ACC112 (cell line): ENCODE data around the gene MTHFD1.

Source experiments
- H2AFZ ChIP-seq: fragments of 200-600 bp; sonication (generic); one replicate; pipeline ENCODE4 v1.6.0; 2017; ENCODE audit warnings: antibody characterized with exemption, low read length; ENCODE audit not compliant: unreplicated experiment
- H3K27ac ChIP-seq: fragments of 200-600 bp; sonication (generic); 2 replicates; pipeline ENCODE4 v1.5.1; 2014; ENCODE audit warnings: low read depth, mild to moderate bottlenecking, antibody characterized with exemption, low read length, moderate library complexity
- H3K27me3 ChIP-seq: fragments of 200-600 bp; sonication (generic); 2 replicates; pipeline ENCODE4 v1.6.1; 2014; ENCODE audit warnings: mild to moderate bottlenecking, antibody characterized with exemption, low read length, moderate library complexity, mixed read lengths; ENCODE audit not compliant: insufficient read depth
- H3K36me3 ChIP-seq: fragments of 200-600 bp; sonication (generic); 2 replicates; pipeline ENCODE4 v1.6.1; 2016; ENCODE audit warnings: mild to moderate bottlenecking, antibody characterized with exemption, low read length, moderate library complexity, mixed read lengths; ENCODE audit not compliant: insufficient read depth
- H3K4me1 ChIP-seq: fragments of 200-600 bp; sonication (generic); one replicate; pipeline ENCODE4 v1.6.1; 2016; ENCODE audit warnings: low read length, mixed read lengths; ENCODE audit not compliant: insufficient read depth, unreplicated experiment, control insufficient read depth
- H3K4me3 ChIP-seq: fragments of 200-600 bp; sonication (generic); 2 replicates; pipeline ENCODE4 v1.5.1; 2014; ENCODE audit warnings: mild to moderate bottlenecking, low read depth, low read length
- H3K79me2 ChIP-seq: fragments of 200-600 bp; sonication (generic); one replicate; pipeline ENCODE4 v1.6.0; 2016; ENCODE audit warnings: low read length; ENCODE audit not compliant: control insufficient read depth, unreplicated experiment, insufficient read depth

The MTHFD1 gene

GRCh38 chr14:64407329-64407728, 19.2 kb downstream of the MTHFD1 start:
- no peak overlapping the region for H3K27ac ChIP-seq
- peaks cover 29% of the 10 kb centered on the region for H3K79me2 ChIP-seq
- H3K4me1 ChIP-seq = peaks cover 15% of the 10 kb centered on the region
- no peaks in the 10 kb centered on the region for H3K27me3 ChIP-seq
- no peak overlapping the region for H2AFZ ChIP-seq
- H3K4me3 ChIP-seq = no peak overlapping the region
- H3K36me3 ChIP-seq = peaks cover 14% of the 10 kb centered on the region

- peaks cover 20% of the 10 kb centered on the region for H3K79me2 ChIP-seq
- H3K27me3 ChIP-seq = no peaks in the 10 kb centered on the region
- no peak overlapping the region for H3K4me3 ChIP-seq
- H3K27ac ChIP-seq = peak overlapping the region; percentile 48; the same call in 1 of the 2 replicates
- peaks cover 15% of the 10 kb centered on the region for H3K4me1 ChIP-seq
- H2AFZ ChIP-seq = no peak overlapping the region
- H3K36me3 ChIP-seq = peaks cover 14% of the 10 kb centered on the region
Measured at GRCh38 chr14:64409126-64409920, 21.2 kb downstream of the MTHFD1 start.

- H3K36me3 ChIP-seq = peaks cover 8% of the 10 kb centered on the region; the same call in 1 of the 2 replicates
- H3K4me3 ChIP-seq = no peak overlapping the region
- H3K79me2 ChIP-seq = peaks cover 13% of the 10 kb centered on the region
- H3K27ac ChIP-seq = peak overlapping the region; percentile 48; the same call in 1 of the 2 replicates
- H2AFZ ChIP-seq = no peak overlapping the region
- no peaks in the 10 kb centered on the region for H3K27me3 ChIP-seq
- peaks cover 15% of the 10 kb centered on the region for H3K4me1 ChIP-seq
Measured at GRCh38 chr14:64410084-64410774, 22.1 kb downstream of the MTHFD1 start.

- peaks cover 10% of the 10 kb centered on the region; the same call in 1 of the 2 replicates for H3K36me3 ChIP-seq
- H3K27me3 ChIP-seq = no peaks in the 10 kb centered on the region
- H2AFZ ChIP-seq = no peak overlapping the region
Measured at GRCh38 chr14:64411001-64411400, 22.8 kb downstream of the MTHFD1 start.

DNA sequence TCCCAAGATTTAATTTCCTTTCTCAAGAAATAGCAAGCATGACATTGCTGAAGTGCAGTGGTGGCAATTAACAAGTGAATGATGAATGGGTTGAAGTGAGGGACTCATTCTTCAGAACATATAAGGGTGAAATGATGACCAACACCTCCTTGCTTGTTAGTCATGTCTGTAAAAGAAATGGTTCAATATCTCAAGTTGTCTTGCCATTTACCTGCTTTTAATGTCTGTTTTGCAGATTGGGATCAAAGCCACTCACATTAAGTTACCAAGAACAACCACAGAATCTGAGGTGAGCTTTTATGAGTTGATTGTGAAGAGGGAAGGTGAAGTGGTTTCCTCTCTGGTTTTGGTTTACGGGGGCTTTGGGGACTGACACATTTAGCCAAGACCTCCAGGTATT, 24.1 kb downstream of the MTHFD1 start:
- Histone ChIP-seq H3K36me3 (peaks cover 10% of the 10 kb centered on the region; the same call in 1 of the 2 replicates), H3K79me2 (peaks cover 5% of the 10 kb centered on the region), H3K4me3 (no peak overlapping the region), H2AFZ (no peak overlapping the region), H3K27me3 (no peaks in the 10 kb centered on the region), H3K4me1 (peaks cover 25% of the 10 kb centered on the region), H3K27ac (no peak overlapping the region)

More at GRCh38 chr14:64411001-64411400, 22.8 kb downstream of the MTHFD1 start:
- Histone ChIP-seq H3K4me3 (no peak overlapping the region), H3K27ac (no peak overlapping the region), H3K4me1 (peaks cover 15% of the 10 kb centered on the region), H3K79me2 (peaks cover 8% of the 10 kb centered on the region)

GRCh38 chr14:64416348-64416932, 28.3 kb downstream of the MTHFD1 start:
- peaks cover 27% of the 10 kb centered on the region for H3K4me1 ChIP-seq
- peaks cover 26% of the 10 kb centered on the region; the same call in 1 of the 2 replicates for H3K36me3 ChIP-seq
- H3K27me3 ChIP-seq = no peaks in the 10 kb centered on the region
- H3K79me2 ChIP-seq = no peaks in the 10 kb centered on the region
- H3K27ac ChIP-seq = peak overlapping the region; percentile 46; the same call in 1 of the 2 replicates
- no peak overlapping the region for H2AFZ ChIP-seq
- H3K4me3 ChIP-seq = no peak overlapping the region

GRCh38 chr14:64417055-64417770, 29.1 kb downstream of the MTHFD1 start:
- Histone ChIP-seq H3K27me3 (no peaks in the 10 kb centered on the region), H3K4me3 (no peak overlapping the region), H3K79me2 (no peaks in the 10 kb centered on the region), H3K36me3 (peaks cover 29% of the 10 kb centered on the region), H3K4me1 (peaks cover 27% of the 10 kb centered on the region), H2AFZ (no peak overlapping the region), H3K27ac (peak overlapping the region; percentile 46)

- H3K4me1 ChIP-seq = peaks cover 27% of the 10 kb centered on the region
- H3K36me3 ChIP-seq = peaks cover 32% of the 10 kb centered on the region
Measured at GRCh38 chr14:64417771-64418125, 29.6 kb downstream of the MTHFD1 start.

DNA sequence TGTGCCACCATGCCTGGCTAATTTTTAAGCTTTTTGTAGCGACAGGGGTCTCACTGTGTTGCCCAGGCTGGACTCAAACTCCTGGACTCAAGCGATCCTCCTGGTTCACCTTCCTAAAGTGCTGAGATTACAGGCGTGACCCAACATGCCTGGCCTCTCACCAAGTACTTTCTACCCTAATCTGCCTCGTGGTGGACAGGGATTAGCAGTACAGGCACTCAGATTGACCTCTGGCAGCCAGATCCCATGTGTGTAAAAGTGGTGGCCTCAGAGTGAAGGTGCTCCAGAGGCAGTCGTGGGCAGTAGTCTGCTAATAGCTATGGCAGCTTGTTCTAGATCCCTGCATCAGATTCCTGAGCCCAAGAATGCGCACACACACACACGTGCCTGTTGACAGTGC, 30.9 kb downstream of the MTHFD1 start:
- no peak overlapping the region for H2AFZ ChIP-seq
- no peak overlapping the region for H3K27ac ChIP-seq
- no peak overlapping the region for H3K4me3 ChIP-seq
- H3K27me3 ChIP-seq = no peaks in the 10 kb centered on the region
- H3K36me3 ChIP-seq = peaks cover 39% of the 10 kb centered on the region
- H3K79me2 ChIP-seq = no peaks in the 10 kb centered on the region
- peaks cover 30% of the 10 kb centered on the region for H3K4me1 ChIP-seq

More at GRCh38 chr14:64417771-64418125, 29.6 kb downstream of the MTHFD1 start:
- no peaks in the 10 kb centered on the region for H3K79me2 ChIP-seq
- H2AFZ ChIP-seq = no peak overlapping the region
- no peak overlapping the region for H3K4me3 ChIP-seq
- no peak overlapping the region for H3K27ac ChIP-seq
- H3K27me3 ChIP-seq = no peaks in the 10 kb centered on the region

- peaks cover 40% of the 10 kb centered on the region for H3K36me3 ChIP-seq
- H3K4me1 ChIP-seq = peaks cover 35% of the 10 kb centered on the region
- no peak overlapping the region for H3K4me3 ChIP-seq
- no peaks in the 10 kb centered on the region for H3K79me2 ChIP-seq
- H3K27me3 ChIP-seq = no peaks in the 10 kb centered on the region
- no peak overlapping the region for H2AFZ ChIP-seq
- H3K27ac ChIP-seq = peak overlapping the region; percentile 45
Measured at GRCh38 chr14:64421166-64421565, 33.0 kb downstream of the MTHFD1 start.
